ENCODE data around the gene NCOA3. TPM values are rescaled to one million over a fixed set of nuclear protein-coding genes. Genes with fewer than 3 reads are reported as not detected.

Gene NCOA3
- total RNA-seq, 1 experiment from 2014 or later: 23.3 TPM

DNA sequence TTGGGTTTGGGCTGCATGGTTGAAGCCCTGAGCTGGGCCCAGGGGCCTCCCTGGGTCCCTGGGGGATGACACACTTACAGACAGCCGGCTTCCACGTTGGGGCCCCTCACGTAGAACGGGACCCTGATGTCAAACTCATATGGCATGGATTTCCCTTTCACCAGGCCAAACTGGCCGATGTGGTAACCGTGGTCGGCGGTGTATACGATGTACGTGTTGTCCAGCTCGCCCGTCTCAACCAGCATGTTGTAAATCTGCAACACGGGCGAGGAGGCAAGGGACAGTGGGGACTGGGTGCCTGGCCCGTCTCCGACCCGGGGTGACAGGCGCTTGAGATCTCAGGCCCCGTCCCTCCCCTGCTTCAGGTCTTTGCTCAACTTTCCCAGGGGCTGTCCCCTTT is 181.2 kb downstream of the NCOA3 start:
- no peak overlapping the region for H3K14ac ChIP-seq (ENCODE audit: insufficient read depth, low read length)
- no peak overlapping the region for H2BK15ac ChIP-seq (ENCODE audit: low read depth, low read length)
- no peaks in the 10 kb centered on the region for H4K20me1 ChIP-seq (ENCODE audit: control insufficient read depth, insufficient read depth, insufficient read length)
- H3K9ac ChIP-seq (ENCODE audit: extremely low read depth, insufficient read length, low read length): no peak overlapping the region
- no peak for DNase-seq
- no peak overlapping the region for H4K8ac ChIP-seq (replicated peaks; ENCODE audit: insufficient read length, low read depth, low read length)
- H4K91ac ChIP-seq (ENCODE audit: insufficient read length, low read depth, low read length): no peak overlapping the region
- H3K23me2 ChIP-seq (ENCODE audit: insufficient read length, low read depth, low read length, poor library complexity, severe bottlenecking): no peaks in the 10 kb centered on the region
- no CpG with 5 or more reads among the region's 19 CpGs for WGBS (ENCODE audit: extremely low coverage, insufficient read length, low lambda C conversion rate)
- H3T11ph ChIP-seq (ENCODE audit: low read length): no peak overlapping the region
- TF ChIP-seq, protein P1, sequence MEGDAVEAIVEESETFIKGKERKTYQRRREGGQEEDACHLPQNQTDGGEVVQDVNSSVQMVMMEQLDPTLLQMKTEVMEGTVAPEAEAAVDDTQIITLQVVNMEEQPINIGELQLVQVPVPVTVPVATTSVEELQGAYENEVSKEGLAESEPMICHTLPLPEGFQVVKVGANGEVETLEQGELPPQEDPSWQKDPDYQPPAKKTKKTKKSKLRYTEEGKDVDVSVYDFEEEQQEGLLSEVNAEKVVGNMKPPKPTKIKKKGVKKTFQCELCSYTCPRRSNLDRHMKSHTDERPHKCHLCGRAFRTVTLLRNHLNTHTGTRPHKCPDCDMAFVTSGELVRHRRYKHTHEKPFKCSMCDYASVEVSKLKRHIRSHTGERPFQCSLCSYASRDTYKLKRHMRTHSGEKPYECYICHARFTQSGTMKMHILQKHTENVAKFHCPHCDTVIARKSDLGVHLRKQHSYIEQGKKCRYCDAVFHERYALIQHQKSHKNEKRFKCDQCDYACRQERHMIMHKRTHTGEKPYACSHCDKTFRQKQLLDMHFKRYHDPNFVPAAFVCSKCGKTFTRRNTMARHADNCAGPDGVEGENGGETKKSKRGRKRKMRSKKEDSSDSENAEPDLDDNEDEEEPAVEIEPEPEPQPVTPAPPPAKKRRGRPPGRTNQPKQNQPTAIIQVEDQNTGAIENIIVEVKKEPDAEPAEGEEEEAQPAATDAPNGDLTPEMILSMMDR (conservative IDR thresholded peaks at IDR 0.05): no peak
- H3K79me2 ChIP-seq (ENCODE audit: insufficient read depth, low read length): no peaks in the 10 kb centered on the region
- no peak overlapping the region for H2AK5ac ChIP-seq (ENCODE audit: insufficient read length, low read length)
- Mint-ChIP-seq H3K4me3 (no peak overlapping the region), H3K4me1 (peaks cover 12% of the 10 kb centered on the region in 2 experiments), H3K27ac (no peak overlapping the region), H3K9me3 (no peaks in the 10 kb centered on the region; a peak in 1 of 5 replicates), H3K27me3 (ENCODE audit: low read depth) (no peaks in the 10 kb centered on the region), H3K36me3 (ENCODE audit: insufficient read depth in 1 of 3, low read depth in 3 of 3) (peaks cover 0 to 10% (median 4%) of the 10 kb centered on the region in 3 experiments; a peak in 4 of 7 replicates)
- no peak overlapping the region for H2BK20ac ChIP-seq (ENCODE audit: low read depth, low read length, poor library complexity, severe bottlenecking)
- H3K9me3 ChIP-seq (ENCODE audit: control insufficient read depth, low read depth, low read length): no peaks in the 10 kb centered on the region
- no peak overlapping the region for H3K23ac ChIP-seq (ENCODE audit: insufficient read length, low read depth, low read length)
- H2BK12ac ChIP-seq (ENCODE audit: insufficient read length, low read depth, low read length): no peak overlapping the region
- no peak overlapping the region for H2AFZ ChIP-seq (ENCODE audit: low read length)
- H3K56ac ChIP-seq (ENCODE audit: insufficient read length, low read depth, low read length): no peak overlapping the region
- no peak overlapping the region for H4K5ac ChIP-seq (ENCODE audit: insufficient read length, low read depth, low read length)
- H3K18ac ChIP-seq (ENCODE audit: insufficient read length, low read depth, low read length): no peak overlapping the region
- no peak overlapping the region for H2BK120ac ChIP-seq (ENCODE audit: low read depth, low read length, poor library complexity, severe bottlenecking)
- no peaks in the 10 kb centered on the region for H3K79me1 ChIP-seq (ENCODE audit: insufficient read depth, low read depth, low read length, poor library complexity, severe bottlenecking)
- H3K27me3 ChIP-seq (ENCODE audit: insufficient read depth, low read length): no peaks in the 10 kb centered on the region
- no peak overlapping the region for H3K27ac ChIP-seq (ENCODE audit: insufficient read length, low read depth, low read length)
- no peak overlapping the region for H2BK5ac ChIP-seq (ENCODE audit: insufficient read length, low read length)
- H3K4me1 ChIP-seq (ENCODE audit: insufficient read depth, low read length): no peaks in the 10 kb centered on the region
- H3K4me2 ChIP-seq (ENCODE audit: insufficient read depth, insufficient read length, low read length): no peak overlapping the region
- no peak overlapping the region for H3K4ac ChIP-seq (ENCODE audit: low read depth, low read length)

All from H9 (cell line).